ENCODE results near the gene PLPP3.

DNA sequence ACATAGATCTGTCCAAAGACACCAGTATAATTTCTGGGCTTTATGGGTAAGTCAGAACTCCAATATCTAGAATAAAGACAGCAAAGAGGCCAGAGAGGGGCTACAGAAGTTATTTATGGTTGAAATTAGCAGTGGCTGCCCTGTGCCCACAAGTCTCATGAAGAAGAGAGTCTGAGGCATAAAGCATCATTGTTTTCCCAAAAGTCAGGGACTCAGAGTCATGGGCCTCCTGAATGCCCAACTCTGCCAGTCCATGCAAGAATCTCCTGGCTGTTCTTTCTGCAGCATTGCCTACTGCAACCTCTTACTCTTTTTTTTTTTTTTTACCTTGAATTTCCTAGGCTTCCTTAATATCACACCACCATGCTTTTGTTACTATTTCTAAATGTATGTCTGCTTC, 49.6 kb downstream of the PLPP3 start:
- TF ChIP-seq, protein P1, sequence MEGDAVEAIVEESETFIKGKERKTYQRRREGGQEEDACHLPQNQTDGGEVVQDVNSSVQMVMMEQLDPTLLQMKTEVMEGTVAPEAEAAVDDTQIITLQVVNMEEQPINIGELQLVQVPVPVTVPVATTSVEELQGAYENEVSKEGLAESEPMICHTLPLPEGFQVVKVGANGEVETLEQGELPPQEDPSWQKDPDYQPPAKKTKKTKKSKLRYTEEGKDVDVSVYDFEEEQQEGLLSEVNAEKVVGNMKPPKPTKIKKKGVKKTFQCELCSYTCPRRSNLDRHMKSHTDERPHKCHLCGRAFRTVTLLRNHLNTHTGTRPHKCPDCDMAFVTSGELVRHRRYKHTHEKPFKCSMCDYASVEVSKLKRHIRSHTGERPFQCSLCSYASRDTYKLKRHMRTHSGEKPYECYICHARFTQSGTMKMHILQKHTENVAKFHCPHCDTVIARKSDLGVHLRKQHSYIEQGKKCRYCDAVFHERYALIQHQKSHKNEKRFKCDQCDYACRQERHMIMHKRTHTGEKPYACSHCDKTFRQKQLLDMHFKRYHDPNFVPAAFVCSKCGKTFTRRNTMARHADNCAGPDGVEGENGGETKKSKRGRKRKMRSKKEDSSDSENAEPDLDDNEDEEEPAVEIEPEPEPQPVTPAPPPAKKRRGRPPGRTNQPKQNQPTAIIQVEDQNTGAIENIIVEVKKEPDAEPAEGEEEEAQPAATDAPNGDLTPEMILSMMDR (conservative IDR thresholded peaks at IDR 0.05; ENCODE audit: low read depth, low read length): no peak
- no peak for TF ChIP-seq EZH2 (IDR thresholded peaks at IDR 0.05; ENCODE audit: borderline replicate concordance, low read depth, low read length, poor library complexity, severe bottlenecking)

Data from A673 (cell line).